HG03108 (cell line): ENCODE results near the gene SYT1.

Source experiments
- ATAC-seq: cut with Tn5 transposase; IDR thresholded peaks from one replicate; pipeline ENCODE4 v1.9.1; 2021; ENCODE audit warnings: moderate library complexity; ENCODE audit not compliant: unreplicated experiment

SYT1 gene

GRCh38 chr12:79329933-79330332, 465.4 kb downstream of the SYT1 start:
- no peak for ATAC-seq

GRCh38 chr12:79331870-79332269, 467.3 kb downstream of the SYT1 start:
- no peak for ATAC-seq

- ATAC-seq, result no peak
Observed at GRCh38 chr12:79333144-79333543, 468.6 kb downstream of the SYT1 start.

- no peak for ATAC-seq
Observed at GRCh38 chr12:79337662-79338290, 473.2 kb downstream of the SYT1 start.

- no peak for ATAC-seq
Observed at GRCh38 chr12:79344855-79345847, 480.6 kb downstream of the SYT1 start.

- no peak for ATAC-seq
Observed at GRCh38 chr12:79347866-79348265, 483.3 kb downstream of the SYT1 start.

- no peak for ATAC-seq
Observed at GRCh38 chr12:79351251-79351650, 486.7 kb downstream of the SYT1 start.

- ATAC-seq, result no peak
Observed at GRCh38 chr12:79356216-79356615, 491.6 kb downstream of the SYT1 start.

- no peak for ATAC-seq
Observed at GRCh38 chr12:79357048-79357447, 492.5 kb downstream of the SYT1 start.

GRCh38 chr12:79358716-79359300, 494.2 kb downstream of the SYT1 start:
- ATAC-seq, result no peak

- ATAC-seq, result no peak
Observed at GRCh38 chr12:79360286-79360685, 495.7 kb downstream of the SYT1 start.

- ATAC-seq, result no peak
Observed at GRCh38 chr12:79360936-79361335, 496.4 kb downstream of the SYT1 start.

GRCh38 chr12:79364197-79364596, 499.6 kb downstream of the SYT1 start:
- no peak for ATAC-seq

GRCh38 chr12:79366374-79366773, 501.8 kb downstream of the SYT1 start:
- ATAC-seq, result no peak

- no peak for ATAC-seq
Observed at GRCh38 chr12:79367032-79367589, 502.5 kb downstream of the SYT1 start.

- ATAC-seq, result no peak
Observed at GRCh38 chr12:79370021-79370420, 505.4 kb downstream of the SYT1 start.

- ATAC-seq, result no peak
Observed at GRCh38 chr12:79371226-79371625, 506.7 kb downstream of the SYT1 start.

GRCh38 chr12:79373896-79374499, 509.4 kb downstream of the SYT1 start:
- peak; percentile 63 for ATAC-seq

GRCh38 chr12:79374545-79374944, 510.0 kb downstream of the SYT1 start:
- ATAC-seq, result no peak

GRCh38 chr12:79375050-79375449, 510.5 kb downstream of the SYT1 start:
- no peak for ATAC-seq

GRCh38 chr12:79378496-79378895, 513.9 kb downstream of the SYT1 start:
- no peak for ATAC-seq
